SU-DHL-6 (cell line): ENCODE results near the gene SLCO3A1.

Experiments
- CTCF ChIP-seq: fragments of 200-600 bp; sonication (generic); IDR thresholded peaks from one replicate; pipeline ENCODE4 v1.5.1; 2017; ENCODE audit warnings: antibody characterized with exemption, mild to moderate bottlenecking, low read length, moderate library complexity; ENCODE audit not compliant: insufficient read depth, poor library complexity, severe bottlenecking
- EZH2phosphoT487 ChIP-seq: fragments of 200-600 bp; sonication (generic), shearing (Covaris generic); conservative IDR thresholded peaks from 2 replicates; pipeline ENCODE4 v1.6.1; 2018; ENCODE audit warnings: mild to moderate bottlenecking, antibody characterized with exemption, low read length, moderate library complexity, mixed read lengths

GRCh38 chr15:91926908-91927270 is 73.4 kb downstream of the SLCO3A1 start:
- no peak for TF ChIP-seq CTCF
- TF ChIP-seq EZH2phosphoT487 = no peak
